Lower lobe of right lung (tissue), 2 donors: Measurements from ENCODE around the gene DPP6. TPM values are rescaled to one million over a fixed set of nuclear protein-coding genes. Genes with fewer than 3 reads are reported as not detected.

ENCODE experiments used
- ATAC-seq, 2 donors: fragments of 200-7000 bp; cut with Tn5 transposase; one replicate each; pipeline ENCODE4 v1.9.1; 2020 to 2022; ENCODE audit warnings: mild to moderate bottlenecking in 2 of 2, moderate library complexity in 2 of 2
- DNase-seq: peaks from one replicate; pipeline ENCODE4 v3.0.0-alpha.2; 2020
- H3K27ac ChIP-seq: fragments of 200-600 bp; one replicate; pipeline ENCODE4 v1.8.0; 2022
- H3K27me3 ChIP-seq: fragments of 200-600 bp; one replicate; pipeline ENCODE4 v1.8.0; 2022; ENCODE audit warnings: low read depth
- H3K36me3 ChIP-seq: fragments of 200-600 bp; one replicate; pipeline ENCODE4 v1.8.0; 2022; ENCODE audit warnings: mild to moderate bottlenecking
- H3K4me1 ChIP-seq: fragments of 200-600 bp; one replicate; pipeline ENCODE4 v1.8.0; 2022
- H3K4me3 ChIP-seq: fragments of 200-600 bp; one replicate; pipeline ENCODE4 v1.8.0; 2022; ENCODE audit warnings: mild to moderate bottlenecking
- H3K9me3 ChIP-seq: fragments of 200-600 bp; one replicate; pipeline ENCODE4 v1.8.0; 2022
- intact Hi-C: fragments of 100-400 bp; cut with DNase I; formaldehyde crosslinking; loops from one replicate; pipeline ENCODE4 v1.11.0; 2022
- total RNA-seq: library from RNA; stranded (reverse); fragmentation: NEBNext Ultra II Directional; extraction: Animal tissue kit (Norgen Biotek cat#: 25700); gene quantifications from one replicate; pipeline ENCODE4 v1.2.1, GENCODE V29; 2021
- TF ChIP-seq, protein P1 (sequence below): fragments of 200-600 bp; IDR thresholded peaks from one replicate; pipeline ENCODE4 v1.8.0; 2022; ENCODE audit warnings: antibody characterized with exemption, mild to moderate bottlenecking
- donor health status: DM: no; HTN: yes; CAD: no; lungs with severe emphysema.

The DPP6 gene
- total RNA-seq, 1 donor from 2014 or later = 0.71 TPM

DNA sequence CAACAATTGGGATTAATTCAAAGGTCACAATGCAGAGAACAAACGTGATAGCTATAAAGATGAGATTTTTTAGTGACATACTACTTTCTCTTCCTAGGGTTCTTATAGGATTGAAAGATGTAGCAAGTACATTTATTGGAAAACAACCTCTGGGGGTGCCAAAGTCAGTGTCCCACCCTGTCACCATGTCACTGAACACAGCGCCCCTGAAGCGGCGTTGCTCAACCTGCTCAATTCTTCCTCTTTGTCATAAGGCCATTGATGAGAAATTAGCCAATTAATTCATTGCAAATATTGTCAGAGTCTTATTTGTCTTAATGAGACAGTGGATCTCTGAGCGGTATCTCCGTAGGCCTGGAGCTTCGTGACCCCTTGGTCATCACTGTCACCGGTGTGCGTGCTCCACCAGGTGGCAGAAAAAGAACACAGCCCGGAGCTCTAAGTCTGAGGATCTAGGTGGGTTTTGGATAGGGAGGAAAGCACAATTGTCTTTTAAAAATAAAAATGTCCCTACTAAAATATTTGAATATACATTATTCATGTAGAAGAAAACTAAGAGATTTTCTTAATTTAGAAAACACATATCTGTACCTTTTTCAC is 588.2 kb downstream of the DPP6 start:
- Histone ChIP-seq H3K4me3 (no peak overlapping the region), H3K4me1 (no peaks in the 10 kb centered on the region), H3K27ac (no peak overlapping the region), H3K9me3 (peaks cover 8% of the 10 kb centered on the region), H3K27me3 (no peaks in the 10 kb centered on the region), H3K36me3 (no peaks in the 10 kb centered on the region)
- DNase-seq = no peak
- ATAC-seq = no peak
- intact Hi-C loops = no loop called here
- TF ChIP-seq, protein P1, sequence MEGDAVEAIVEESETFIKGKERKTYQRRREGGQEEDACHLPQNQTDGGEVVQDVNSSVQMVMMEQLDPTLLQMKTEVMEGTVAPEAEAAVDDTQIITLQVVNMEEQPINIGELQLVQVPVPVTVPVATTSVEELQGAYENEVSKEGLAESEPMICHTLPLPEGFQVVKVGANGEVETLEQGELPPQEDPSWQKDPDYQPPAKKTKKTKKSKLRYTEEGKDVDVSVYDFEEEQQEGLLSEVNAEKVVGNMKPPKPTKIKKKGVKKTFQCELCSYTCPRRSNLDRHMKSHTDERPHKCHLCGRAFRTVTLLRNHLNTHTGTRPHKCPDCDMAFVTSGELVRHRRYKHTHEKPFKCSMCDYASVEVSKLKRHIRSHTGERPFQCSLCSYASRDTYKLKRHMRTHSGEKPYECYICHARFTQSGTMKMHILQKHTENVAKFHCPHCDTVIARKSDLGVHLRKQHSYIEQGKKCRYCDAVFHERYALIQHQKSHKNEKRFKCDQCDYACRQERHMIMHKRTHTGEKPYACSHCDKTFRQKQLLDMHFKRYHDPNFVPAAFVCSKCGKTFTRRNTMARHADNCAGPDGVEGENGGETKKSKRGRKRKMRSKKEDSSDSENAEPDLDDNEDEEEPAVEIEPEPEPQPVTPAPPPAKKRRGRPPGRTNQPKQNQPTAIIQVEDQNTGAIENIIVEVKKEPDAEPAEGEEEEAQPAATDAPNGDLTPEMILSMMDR = no peak

DNA sequence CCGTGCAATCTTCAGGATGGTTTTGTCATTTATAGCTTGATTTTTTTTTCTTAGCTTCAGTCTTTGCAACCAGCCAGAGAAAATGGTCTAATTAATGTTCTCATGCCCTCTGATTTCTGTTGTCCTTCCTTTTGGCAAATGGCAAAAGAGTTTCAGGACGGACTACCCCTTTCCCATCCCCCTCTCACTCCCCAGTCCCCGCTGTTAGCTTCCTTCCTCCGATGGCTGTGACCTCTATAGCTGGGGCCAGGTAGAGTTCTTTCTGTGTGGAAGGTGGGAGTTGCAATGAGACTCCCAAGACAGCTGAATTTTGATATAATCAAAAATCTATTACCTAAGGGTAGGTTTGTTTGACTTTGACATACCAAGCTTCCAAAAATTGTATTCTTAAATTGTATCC is 588.7 kb downstream of the DPP6 start:
- Histone ChIP-seq H3K4me3 (no peak overlapping the region), H3K27me3 (no peaks in the 10 kb centered on the region), H3K27ac (no peak overlapping the region), H3K4me1 (no peaks in the 10 kb centered on the region), H3K36me3 (no peaks in the 10 kb centered on the region), H3K9me3 (peaks cover 6% of the 10 kb centered on the region)
- ATAC-seq (no peak), DNase-seq (no peak)
- TF ChIP-seq, protein P1 = no peak
- intact Hi-C loops = no loop called here

DNA sequence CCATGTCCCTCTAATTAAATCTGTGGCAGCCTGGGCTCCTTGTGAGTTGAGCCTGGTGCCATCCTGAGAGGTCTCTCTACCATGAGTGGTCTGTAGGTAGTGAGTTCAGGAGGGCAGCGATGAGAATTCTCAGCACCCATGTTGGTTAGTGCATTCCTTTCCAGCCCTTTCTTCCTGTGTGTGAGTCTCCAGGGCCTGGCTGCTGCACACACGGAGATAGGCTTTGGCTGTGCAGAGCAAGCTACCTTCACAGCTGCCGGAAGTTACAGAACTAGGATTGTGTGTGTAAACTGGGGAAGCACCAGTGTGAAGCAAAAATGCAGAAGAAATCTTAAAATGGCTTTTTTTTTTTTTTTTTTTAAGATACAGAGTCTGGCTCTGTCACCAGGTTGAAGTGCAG is 592.2 kb downstream of the DPP6 start:
- no peak for DNase-seq
- no peak for ATAC-seq
- Histone ChIP-seq H3K27me3 (no peaks in the 10 kb centered on the region), H3K9me3 (no peaks in the 10 kb centered on the region), H3K36me3 (no peaks in the 10 kb centered on the region), H3K4me3 (no peak overlapping the region), H3K27ac (no peak overlapping the region), H3K4me1 (no peaks in the 10 kb centered on the region)
- TF ChIP-seq, protein P1 = no peak
- intact Hi-C loops = no loop called here

DNA sequence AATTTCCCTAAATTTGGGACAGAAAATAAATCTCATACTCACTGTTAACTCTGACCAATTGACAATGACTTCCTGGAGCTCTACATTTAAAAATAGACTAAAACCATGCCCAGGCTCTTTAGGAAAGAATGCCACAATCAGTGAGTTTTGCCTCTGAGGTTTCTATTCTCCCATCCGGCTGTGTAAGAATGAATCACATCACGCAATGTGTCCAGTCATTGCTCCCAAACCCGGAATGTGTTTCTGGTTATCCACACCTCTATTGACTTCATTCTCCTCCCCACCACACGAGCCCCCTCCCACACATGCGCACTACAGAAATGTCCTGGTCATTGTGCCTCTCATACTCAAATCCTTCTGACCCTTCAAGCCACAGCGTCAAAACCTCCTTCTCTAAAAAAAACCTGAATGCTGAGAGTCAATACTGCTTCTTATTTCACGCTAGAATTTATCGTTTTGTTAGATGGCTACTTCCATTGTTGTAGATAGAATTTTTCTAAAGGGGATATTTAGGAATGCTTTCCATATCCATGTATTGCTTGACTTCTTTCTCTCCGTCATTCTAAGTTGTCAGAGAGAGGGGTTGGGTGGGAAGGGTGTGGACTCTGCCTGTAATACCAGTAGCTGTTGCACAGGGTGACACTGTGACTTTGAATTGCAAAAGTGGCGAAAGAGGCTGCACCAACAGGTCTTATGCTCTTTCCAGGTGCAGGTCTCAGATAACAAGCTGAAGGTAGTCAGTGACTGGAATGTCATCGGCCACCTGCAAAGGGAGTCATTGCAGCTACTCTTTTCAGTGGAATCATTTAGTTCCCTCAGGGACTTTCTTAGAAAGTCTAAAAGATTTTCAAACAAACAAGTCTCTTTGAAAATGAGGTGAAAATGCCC is 594.2 kb downstream of the DPP6 start:
- Histone ChIP-seq H3K4me3 (no peak overlapping the region), H3K27ac (no peak overlapping the region), H3K36me3 (no peaks in the 10 kb centered on the region), H3K4me1 (no peaks in the 10 kb centered on the region), H3K9me3 (no peaks in the 10 kb centered on the region), H3K27me3 (no peaks in the 10 kb centered on the region)
- TF ChIP-seq, protein P1 = no peak
- intact Hi-C loops = no loop called here
- no peak for ATAC-seq
- DNase-seq = no peak

DNA sequence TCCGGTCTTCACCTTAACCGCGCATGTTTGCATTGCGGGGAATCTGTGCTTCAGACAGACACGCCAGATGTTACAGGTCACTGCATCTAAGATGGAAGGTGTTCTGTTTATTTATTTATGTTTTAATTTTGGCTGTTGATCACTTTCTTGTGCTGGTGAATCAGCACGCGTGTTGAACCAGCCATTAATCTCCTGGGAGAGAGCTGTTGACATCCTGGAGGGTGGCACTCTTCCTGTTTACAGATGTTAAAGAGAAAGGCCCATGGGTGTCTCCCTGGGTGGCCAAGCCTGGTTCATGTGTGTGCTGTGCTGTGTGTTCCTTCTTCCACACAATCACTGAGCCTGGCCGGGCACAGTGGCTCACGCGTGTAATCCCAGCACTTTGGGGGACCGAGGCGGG is 595.4 kb downstream of the DPP6 start:
- H3K36me3 ChIP-seq = no peaks in the 10 kb centered on the region
- TF ChIP-seq, protein P1 = no peak
- ATAC-seq = no peak
- intact Hi-C loops = no loop called here
- no peaks in the 10 kb centered on the region for H3K9me3 ChIP-seq
- H3K27ac ChIP-seq = no peak overlapping the region
- H3K4me1 ChIP-seq = no peaks in the 10 kb centered on the region
- no peak for DNase-seq
- H3K27me3 ChIP-seq = no peaks in the 10 kb centered on the region
- no peak overlapping the region for H3K4me3 ChIP-seq
